MM.1S (cell line): ENCODE measurements around the gene RPS6KA2.

Experiments used
- EZH2 ChIP-seq: fragments of 300-600 bp; sonication (generic); optimal IDR thresholded peaks from 2 replicates; pipeline ENCODE3; 2017; ENCODE audit warnings: low read depth, mild to moderate bottlenecking, antibody characterized with exemption, low read length, mixed read lengths
- EZH2phosphoT487 ChIP-seq: fragments of 300-600 bp; sonication (generic); IDR thresholded peaks from 2 replicates; pipeline ENCODE4 v1.6.1; 2018; ENCODE audit warnings: antibody characterized with exemption, low read length

DNA sequence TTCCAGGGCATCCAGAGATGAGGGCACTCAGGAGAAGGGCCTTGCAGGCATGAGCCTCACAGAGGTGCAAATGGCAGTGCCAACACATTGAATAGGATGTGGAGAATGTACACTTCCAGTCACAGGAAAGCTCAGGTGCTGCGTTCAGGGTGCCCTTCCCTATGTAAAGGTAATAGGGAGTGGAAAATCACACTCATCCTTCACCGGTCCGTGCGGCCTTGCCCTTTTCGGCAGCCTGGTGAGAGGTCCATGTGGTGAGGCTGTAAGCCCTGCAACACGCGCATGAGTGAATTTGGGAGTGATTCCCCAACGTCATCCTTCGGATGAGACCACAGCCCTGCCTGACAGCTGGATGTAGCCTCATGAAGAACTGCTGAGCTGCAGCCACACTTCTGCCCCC, 43.0 kb upstream of the RPS6KA2 start:
- TF ChIP-seq EZH2 (no peak), EZH2phosphoT487 (no peak)
